ENCODE measurements around the gene CYP8B1.

CYP8B1 gene

GRCh38 chr3:42829083-42829627, 46.5 kb downstream of the CYP8B1 start:
- H3K4me3 ChIP-seq (ENCODE audit: low read depth, low read length): no peak overlapping the region
- no peak for TF ChIP-seq CTCF (IDR thresholded peaks at IDR 0.05; ENCODE audit: control insufficient read depth, extremely low read depth, insufficient read depth)
- no peak for DNase-seq (ENCODE audit: low read depth)

- DNase-seq (ENCODE audit: low read depth): no peak
- H3K4me3 ChIP-seq (ENCODE audit: low read depth, low read length): no peak overlapping the region
- TF ChIP-seq CTCF (IDR thresholded peaks at IDR 0.05; ENCODE audit: control insufficient read depth, extremely low read depth, insufficient read depth): no peak
These were observed 48.0 kb downstream of the CYP8B1 start for GRCh38 chr3:42827654-42828053.

GRCh38 chr3:42827023-42827422, 48.7 kb downstream of the CYP8B1 start:
- no peak overlapping the region for H3K4me3 ChIP-seq (ENCODE audit: low read depth, low read length)
- TF ChIP-seq CTCF (IDR thresholded peaks at IDR 0.05; ENCODE audit: control insufficient read depth, extremely low read depth, insufficient read depth): no peak

GRCh38 chr3:42826141-42826540, 49.5 kb downstream of the CYP8B1 start:
- H3K4me3 ChIP-seq (ENCODE audit: low read depth, low read length): no peak overlapping the region
- DNase-seq (ENCODE audit: low read depth): no peak
- TF ChIP-seq CTCF (IDR thresholded peaks at IDR 0.05; ENCODE audit: control insufficient read depth, extremely low read depth, insufficient read depth): no peak

More at GRCh38 chr3:42827023-42827422, 48.7 kb downstream of the CYP8B1 start:
- DNase-seq (ENCODE audit: low read depth): no peak

GRCh38 chr3:42823351-42823750, 52.3 kb downstream of the CYP8B1 start:
- H3K4me3 ChIP-seq (ENCODE audit: low read depth, low read length): no peak overlapping the region
- no peak for DNase-seq (ENCODE audit: low read depth)
- TF ChIP-seq CTCF (IDR thresholded peaks at IDR 0.05; ENCODE audit: control insufficient read depth, extremely low read depth, insufficient read depth): no peak

- no peak overlapping the region for H3K4me3 ChIP-seq (ENCODE audit: low read depth, low read length)
- TF ChIP-seq CTCF (IDR thresholded peaks at IDR 0.05; ENCODE audit: control insufficient read depth, extremely low read depth, insufficient read depth): no peak
- no peak for DNase-seq (ENCODE audit: low read depth)
These were observed 52.9 kb downstream of the CYP8B1 start for GRCh38 chr3:42822828-42823227.

Data from LNCaP clone FGC (cell line).